ENCODE measurements around the gene MCIDAS.
A peak's percentile ranks its signal among the peaks of the same experiment; 100 is the strongest.

The MCIDAS gene

DNA sequence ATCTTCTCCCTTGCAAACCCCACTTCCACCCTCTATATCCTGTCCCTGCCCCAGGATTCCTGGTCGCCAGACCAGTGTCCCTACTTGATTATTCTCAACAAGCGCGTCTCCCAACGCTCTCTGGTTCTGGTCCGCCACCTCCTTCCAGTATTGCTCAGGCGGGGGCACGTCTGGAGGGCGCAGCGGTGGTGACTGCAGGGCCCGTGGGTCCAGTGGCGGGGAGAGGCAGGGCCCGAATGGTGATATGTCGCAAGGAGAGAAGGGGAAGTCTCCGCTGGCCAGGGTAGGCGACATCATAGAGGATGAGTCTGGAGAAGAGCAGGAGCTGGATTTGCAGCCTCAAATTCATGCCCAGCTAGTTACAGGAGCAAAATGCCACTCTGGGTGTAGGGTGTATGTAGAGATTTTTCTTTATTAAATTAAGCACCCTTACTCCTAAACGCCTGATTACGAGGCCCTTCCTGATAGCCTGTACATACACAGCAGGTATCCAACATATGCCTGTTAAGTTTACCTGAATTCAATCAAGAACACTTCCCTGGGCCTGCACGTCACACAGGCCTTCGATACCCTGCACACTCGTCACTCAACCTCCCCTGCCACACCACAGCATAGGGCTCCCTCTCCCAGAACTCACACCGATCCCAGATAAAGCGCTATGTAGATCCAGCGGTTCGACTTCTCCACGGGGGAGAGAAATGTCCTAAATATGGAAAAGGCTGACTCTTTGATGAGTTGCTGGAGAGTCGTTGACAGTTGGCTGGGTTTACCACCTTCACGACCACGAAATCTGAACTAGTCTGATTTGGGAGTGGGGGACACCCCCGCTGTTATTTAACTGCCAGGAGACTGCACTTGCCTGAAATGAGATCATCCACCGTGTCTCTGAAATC is 4.8 kb downstream of the MCIDAS start:
- no peak for DNase-seq (ENCODE audit: low spot score)

DNA sequence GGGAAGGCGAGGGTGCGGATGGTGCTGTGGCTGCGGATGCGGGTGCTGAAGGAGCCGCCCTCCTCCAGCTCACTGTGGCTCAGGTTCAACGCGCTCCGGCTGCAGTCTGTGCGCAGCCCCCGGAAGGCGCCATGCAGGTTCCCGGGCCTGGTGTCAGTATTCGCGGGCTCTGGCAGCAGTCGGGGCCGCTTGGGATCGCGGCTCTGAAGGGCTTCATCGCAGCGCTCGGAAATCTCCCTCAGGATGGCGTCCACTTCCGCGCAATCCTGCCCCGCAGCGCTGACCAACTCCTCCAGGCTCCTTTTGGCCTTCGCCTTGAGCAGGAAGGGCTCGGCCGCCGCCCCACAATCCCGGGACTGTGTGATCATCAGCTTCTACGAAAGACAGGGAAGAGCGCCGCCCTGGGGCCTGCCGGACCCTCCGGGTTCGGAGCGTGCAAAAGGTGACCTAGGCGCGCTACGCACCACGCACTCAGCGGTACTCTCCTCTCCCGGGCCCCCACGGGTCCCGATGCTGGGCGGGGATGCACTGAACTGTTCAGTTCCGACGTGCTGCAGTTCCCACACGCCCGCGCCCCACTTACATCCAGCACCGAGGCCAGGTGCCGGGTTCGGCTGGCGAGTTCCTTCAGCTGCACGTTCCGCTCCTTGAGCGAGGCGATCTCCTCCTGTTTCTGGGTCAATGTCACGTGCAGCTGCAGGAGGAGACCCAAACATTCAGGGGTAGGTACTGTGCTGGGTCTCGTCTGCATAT is 6.5 kb downstream of the MCIDAS start:
- peak; percentile 11 for DNase-seq (ENCODE audit: low spot score)

DNA sequence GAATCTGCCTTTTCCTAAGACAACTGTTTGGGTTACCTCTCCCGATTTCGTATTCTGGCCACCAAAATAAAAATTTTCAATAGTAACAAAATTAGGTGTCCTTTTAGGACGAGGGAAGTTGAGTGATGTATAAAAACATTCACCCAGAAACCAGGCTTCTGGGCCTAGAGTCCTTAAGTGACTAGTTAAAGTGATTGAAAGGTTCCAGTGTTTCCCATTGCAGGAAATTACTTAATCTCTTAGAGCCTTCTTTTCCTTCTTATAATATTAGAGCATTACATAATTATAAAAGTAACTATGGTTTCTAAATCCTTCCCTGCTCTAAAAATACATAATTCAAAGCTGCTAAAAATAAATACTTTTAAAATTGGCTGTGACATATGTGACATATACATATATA is 7.3 kb downstream of the MCIDAS start:
- no peak for DNase-seq (ENCODE audit: low spot score)

DNA sequence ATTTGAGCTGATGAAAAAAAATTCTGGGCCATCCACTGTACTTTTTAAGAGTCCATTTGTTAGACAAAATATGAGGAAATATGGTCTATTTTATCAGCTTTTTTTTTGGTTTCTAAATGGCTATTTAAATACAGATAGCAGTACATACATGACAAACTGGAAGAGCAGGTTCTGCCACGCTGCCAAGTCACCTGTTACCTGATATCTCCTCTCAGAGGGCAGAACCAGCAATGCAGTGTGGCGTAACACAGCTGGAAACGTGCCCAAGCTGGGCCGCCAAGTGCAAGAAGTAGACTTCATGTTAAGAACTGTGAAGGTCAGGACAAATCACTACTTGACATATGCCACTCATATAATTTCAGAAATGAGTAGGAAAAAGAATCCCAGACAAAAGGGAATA is 8.1 kb downstream of the MCIDAS start:
- DNase-seq (ENCODE audit: low spot score), result no peak

DNA sequence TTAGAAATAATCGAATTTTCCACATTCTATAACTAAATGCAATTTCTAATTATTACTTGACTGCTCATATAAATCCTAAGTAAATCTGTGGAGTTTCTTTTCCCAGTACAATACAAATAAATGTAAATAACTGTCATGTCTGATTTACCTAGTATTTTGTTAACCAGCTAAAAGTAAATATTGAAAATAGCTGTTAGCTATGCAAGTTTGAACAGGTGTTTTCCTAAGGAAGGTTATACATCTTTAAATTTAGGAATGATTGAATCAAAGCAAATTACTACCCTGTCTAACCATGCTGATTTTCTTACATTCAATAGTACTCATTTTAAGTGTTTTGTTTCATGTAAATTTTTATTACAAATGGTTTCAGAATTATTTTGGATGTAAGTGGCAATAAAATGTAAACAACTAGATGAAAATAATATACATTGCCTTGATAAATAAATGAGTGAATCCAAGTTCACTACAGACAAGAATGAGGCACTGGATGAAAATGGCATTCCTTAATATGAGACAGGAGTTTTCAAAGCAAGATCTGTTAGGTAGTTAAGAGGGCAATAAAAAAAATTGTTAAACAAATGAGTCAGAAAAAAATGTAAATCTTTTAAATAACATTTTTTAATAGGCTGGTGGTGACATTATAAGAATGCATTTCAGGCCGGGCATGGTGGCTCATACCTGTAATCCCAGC is 15.8 kb downstream of the MCIDAS start:
- no peak for DNase-seq (ENCODE audit: low spot score)

DNA sequence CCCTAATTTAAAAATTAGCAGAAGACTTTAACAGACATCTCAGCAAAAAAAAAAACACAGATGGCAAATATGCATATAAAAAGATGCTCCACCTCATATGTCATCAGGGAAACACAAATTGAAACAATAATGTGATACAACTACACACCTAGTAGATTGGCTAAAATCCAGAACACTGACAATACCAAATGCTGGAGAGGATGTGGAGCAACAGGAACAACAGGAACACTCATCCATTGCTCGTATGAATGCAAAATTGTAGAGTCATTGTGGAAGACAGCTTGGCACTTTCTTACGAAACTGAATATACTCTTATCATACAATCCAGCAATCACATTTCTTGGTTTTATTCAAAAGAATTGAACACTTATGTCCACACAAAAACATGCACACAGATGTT is 22.1 kb downstream of the MCIDAS start:
- DNase-seq (ENCODE audit: low spot score), result no peak

DNA sequence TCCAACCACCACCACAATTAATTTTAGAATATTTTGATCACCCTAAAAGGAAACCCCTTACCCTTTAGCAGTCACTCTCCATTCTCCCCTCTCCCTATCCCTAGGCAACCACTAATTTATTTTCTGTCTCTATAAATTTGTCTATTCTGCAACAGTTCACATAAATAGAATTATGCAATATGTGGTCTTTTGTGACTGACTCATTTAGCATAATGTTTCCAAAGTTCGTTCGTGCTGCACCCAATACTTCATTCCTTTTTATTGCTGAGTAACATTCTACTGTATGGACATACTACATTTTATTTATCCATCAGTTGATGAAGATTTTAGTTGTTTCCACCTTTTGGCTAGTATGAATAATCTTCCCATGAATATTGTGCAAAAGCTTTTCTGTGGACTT is 36.0 kb downstream of the MCIDAS start:
- no peak for DNase-seq (ENCODE audit: low spot score)

DNA sequence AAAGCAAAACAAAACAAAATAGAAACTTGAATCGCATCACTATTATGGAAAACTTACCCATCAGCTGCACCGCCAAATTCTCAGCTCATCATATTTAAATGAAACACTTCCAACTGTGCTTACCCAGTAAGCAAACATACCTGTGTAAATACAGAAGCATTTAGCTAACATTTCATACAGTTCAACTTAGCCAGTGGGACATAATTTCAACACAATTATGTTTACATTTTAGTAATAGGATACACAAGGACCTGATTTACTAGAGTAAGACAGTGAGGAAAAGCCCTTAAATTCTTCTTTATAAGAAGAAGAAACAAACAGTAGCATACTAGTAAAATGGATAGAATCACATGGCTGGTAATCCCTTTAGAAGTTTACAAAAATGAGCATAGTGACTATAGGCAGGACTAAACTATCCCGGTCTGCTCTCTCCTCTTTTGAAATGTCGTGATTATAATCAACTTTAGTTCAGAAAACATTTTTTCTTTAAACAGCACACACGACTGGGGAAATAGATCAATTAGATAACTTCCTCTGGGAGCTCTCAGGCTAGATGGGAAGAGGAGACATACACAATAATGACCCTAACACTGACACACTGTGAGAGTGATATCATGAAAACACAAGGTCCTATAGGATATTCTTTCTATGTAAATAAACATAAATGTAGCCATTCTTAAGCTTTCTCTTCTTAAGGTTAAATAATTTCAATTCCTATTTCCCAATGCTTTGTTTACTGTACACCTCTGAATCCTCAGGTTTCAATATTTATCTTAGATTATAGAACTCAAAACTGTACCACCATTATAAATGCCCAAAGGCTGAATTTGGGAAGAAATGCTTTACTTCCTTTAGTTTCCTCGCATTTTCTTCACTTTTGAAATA is 38.2 kb downstream of the MCIDAS start:
- no peak for DNase-seq (ENCODE audit: low spot score)

DNA sequence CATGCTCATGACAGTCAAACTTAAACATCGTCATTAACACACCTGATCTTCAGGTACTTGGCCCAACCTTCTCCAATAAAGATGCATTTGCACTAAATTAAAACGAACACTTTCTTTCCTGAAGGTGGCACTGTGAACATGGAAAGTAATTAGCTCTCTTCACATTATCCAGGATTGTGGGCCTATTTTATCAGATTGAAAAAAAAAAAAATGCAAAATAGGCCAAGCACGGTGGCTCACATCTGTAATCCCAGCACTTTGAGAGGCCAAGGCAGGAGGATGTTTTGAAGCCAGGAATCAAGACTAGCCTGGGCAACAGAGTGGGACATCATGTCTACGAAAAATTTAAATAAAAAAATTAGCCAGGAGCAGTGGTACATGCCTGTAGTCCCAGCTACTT is 39.7 kb downstream of the MCIDAS start:
- peak; percentile 39 for DNase-seq (ENCODE audit: low spot score)

DNA sequence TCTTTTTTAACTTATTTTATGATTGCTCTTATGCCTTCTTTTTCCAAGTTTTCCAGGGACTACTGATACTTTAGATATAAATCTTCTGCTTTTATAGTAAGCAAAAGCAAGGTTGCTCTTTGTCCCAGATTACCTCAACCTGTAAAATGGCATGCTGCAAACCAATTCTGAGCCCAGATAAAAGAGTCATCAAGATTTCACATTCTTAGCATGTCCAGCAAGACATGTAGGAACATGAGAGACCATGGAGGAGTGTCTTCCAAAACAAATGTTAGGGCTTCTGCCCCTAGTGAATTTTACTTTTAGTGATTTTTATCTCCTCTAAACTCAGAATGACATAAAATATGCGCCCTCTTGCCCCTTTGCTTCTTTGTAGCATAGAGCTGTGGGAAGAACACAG is 47.1 kb downstream of the MCIDAS start:
- DNase-seq (ENCODE audit: low spot score), result no peak

DNA sequence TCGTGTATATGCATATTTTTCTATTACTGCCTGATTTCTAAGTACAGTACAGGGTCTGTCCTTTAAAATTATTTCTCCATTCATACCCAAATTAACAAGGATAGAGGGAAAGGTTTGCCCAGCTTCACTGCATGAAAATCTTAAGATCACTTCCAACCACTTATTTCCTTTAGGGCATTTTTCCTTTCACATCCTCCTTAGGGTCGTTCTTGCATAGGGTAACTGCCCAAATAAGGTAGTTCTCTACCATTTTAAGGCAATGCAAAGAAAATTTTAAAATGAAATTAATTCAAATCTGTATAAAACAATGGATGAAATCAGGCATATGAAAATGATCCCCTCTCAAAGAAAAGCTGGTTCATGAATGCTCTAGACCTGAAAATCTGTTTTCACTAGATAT is 50.0 kb downstream of the MCIDAS start:
- DNase-seq (ENCODE audit: low spot score), result no peak

DNA sequence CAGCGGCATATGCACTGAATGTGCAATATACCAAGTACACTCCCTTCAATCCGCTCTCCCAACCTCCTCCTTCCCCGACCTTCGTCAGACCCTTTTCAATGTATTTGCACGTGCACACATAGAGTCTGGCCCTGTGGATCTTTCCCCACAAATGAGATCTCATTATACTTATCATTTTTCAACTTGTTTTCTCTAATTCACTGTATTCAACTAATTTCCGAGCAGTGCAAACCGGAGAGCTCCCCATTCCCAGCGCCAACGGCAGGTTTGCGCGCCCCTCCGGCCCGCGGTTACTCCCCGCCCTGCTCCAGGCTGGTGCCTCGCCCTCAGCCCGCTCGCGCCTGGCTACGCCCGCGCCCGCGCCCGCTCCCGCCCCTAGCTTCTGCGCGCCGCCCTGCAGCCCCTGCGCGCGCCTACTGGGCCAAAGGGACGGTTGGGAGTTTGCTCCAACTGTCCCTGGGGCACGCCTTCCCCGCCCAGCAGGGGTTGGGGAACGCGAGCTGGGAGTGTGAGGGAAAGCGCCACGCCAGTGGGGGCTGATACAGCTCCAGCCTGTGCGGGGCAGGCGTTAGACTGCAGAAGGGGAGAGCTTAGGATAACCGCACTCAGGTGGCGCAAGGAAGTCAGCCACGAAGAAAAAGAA is 50.8 kb downstream of the MCIDAS start:
- DNase-seq (ENCODE audit: low spot score), result peak; percentile 26

DNA sequence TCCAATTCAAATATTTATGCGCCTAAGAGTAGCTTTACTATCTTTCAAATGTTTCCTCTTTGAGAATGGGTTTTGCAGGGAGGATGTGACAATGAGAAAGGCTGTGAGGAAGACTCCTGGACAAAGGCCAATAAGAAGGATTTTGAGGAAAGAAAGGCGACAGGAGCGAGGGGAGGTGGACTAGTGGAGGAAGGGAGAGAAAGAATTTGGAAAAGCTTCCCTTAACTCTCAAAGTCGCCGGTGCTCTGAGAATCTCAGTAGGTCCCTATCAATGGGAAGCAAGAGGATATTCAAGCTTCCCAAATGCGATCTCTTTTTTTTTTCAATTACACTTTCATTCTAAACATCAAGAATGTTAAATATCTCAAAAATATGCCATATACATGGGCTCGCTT is 51.3 kb downstream of the MCIDAS start:
- DNase-seq (ENCODE audit: low spot score), result no peak

DNA sequence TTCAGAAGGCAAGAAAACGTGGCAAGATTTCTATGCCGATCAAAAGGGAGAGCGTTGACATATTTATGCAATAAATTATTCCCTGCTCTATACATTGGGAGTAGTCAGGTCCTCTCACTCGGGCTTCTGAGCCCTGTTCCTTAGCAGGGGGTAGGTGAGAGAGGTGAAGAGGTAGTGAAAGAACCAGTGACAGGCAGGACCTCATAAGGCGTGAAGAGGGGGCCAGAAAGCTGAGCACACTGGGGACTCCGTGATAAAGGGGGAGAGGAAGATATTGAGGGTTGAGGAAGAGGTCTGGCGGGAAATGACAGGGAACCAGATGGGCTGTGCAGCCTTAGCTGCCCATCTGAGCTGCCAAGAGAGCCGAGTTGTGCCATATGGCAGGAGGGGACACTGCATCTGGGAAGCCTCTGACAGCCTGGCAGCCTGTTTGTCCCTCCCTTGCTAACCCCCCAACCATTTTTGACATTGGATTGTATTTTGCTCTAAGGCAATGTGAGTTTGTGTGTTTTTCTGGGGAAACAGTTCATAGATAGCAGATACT is 53.4 kb downstream of the MCIDAS start:
- peak; percentile 64 for DNase-seq (ENCODE audit: low spot score)

DNA sequence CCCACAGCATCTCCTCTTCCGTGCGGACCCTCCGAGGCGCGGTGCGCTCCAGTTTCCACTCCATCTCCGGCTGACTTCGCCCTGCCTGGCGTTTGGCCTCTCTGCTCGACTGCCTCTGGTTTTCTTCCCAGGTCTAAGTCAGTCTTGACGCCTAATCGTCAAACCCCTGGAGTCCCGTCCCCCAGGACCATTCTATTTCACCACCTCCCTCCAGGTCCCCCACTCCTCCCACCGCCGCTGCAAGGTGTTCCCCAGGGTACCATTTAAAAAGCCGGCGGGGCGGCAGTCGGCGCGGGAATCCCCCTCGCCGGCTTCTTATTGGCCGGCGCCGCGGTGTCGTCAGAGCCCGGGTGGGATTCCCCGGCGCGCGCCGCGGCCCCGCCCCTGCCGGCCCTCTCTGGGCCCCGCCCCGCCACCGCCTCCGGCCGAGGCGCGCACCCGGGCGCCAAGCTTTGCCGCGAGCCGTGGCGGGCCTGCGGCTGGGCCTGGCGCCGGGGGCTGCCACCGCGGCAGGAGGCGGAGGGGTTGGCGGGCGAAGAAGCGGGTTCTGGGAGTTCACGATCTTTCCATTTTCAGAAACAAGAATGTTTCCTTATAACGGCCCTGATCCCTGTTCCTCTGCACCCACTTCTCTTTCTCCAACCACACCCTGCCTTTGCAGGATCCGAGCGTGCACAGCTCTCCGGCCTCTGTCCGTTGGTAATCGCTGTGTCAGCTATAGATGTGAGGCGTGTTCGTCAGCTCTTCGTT is 54.0 kb downstream of the MCIDAS start, which contains the start of gene CDC20B:
Gene CDC20B, minus strand, starts transcription at position 241 of the 750 bp plus-strand sequence. Its CDS starts 177 bp downstream, at position 64.
- DNase-seq (ENCODE audit: low spot score), result peak; percentile 64

DNA sequence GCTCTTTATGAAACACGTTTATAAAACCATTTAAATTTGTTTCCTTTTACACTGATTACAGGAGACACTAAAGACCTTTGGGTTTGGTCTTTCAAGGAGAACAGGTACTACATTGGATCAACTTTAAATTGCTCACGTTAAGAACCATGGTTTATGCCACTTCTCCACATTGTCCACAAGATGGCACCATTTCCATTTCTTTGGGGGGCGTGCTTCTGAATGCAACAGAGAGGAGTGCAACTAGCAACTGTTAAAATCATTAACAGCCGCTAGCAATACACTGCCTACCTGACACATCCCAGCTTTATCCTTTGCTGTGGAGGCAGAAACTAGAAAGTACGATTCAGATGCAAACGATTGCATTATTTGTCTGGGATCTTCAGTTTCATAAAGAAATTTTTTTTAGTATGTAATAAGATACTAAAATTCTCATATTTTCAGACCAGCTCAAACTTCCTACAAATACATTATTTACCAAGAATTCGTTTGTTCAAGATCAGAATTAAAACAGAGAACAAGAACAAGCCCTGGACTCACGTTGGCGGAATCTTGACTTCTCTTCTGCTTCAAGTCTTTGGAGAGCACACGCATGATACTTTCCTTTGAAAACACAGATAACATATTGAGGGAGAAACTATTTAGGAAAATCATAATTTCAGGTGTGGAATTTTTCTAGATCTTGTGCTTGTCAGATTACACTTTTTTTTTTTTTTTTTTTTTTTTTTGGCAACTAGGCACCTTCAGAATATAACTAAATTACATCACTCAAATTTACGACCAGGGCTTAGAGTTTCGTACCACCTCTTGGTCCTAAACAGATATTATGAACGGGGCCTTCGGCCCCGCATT is 54.8 kb downstream of the MCIDAS start:
- peak; percentile 95 for DNase-seq (ENCODE audit: low spot score)

DNA sequence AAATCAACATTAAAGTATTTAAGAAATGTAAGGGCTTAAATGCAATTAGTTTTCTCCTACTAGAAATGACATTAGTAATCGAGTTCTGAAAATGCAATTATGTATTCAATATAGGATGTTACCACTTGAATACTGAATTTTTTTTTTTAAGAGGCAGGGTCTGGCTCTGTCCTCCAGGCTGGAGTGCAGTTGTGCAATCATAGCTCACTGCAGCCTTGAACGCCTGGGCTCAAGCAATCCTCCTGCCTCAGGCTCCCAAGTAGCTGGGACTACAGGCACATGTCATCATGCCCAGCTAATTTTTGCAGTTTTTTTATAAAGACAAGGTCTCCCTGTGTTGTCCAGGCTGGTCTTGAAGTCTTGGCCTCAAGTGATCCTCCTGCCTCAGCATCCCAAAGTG is 55.6 kb downstream of the MCIDAS start:
- no peak for DNase-seq (ENCODE audit: low spot score)

All from cerebellar cortex (tissue), 1 donor.